Nephron progenitor cell (in vitro differentiated cells): ENCODE results near the gene ERBB2.
A peak's percentile ranks its signal among the peaks of the same experiment; 100 is the strongest.

Source experiments
- DNase-seq: peaks from one replicate; pipeline ENCODE4 v3.0.0; 2021
- H3K27ac Mint-ChIP-seq: 2 replicates; pipeline ENCODE4 v1.8.0; 2021; ENCODE audit warnings: mild to moderate bottlenecking, moderate library complexity, mixed read lengths
- H3K27me3 Mint-ChIP-seq: 2 replicates; pipeline ENCODE4 v1.8.0; 2021; ENCODE audit warnings: mild to moderate bottlenecking, low read depth, mixed read lengths; ENCODE audit not compliant: poor library complexity
- H3K36me3 Mint-ChIP-seq: 2 replicates; pipeline ENCODE4 v1.8.0; 2021; ENCODE audit warnings: low read depth, mixed read lengths
- H3K4me1 Mint-ChIP-seq: 2 replicates; pipeline ENCODE4 v1.8.0; 2021; ENCODE audit warnings: mixed read lengths
- H3K4me3 Mint-ChIP-seq: 2 replicates; pipeline ENCODE4 v1.8.0; 2021; ENCODE audit warnings: mild to moderate bottlenecking, moderate library complexity, mixed read lengths
- H3K9me3 Mint-ChIP-seq: 2 replicates; pipeline ENCODE4 v1.8.0; 2021; ENCODE audit warnings: mild to moderate bottlenecking, moderate library complexity, mixed read lengths
- CTCF ChIP-seq: fragments of 200-600 bp; sonication (generic); IDR thresholded peaks from 2 replicates; pipeline ENCODE4 v1.5.0; 2021; ENCODE audit warnings: antibody characterized with exemption

Gene ERBB2

GRCh38 chr17:39735882-39736281 is 36.0 kb downstream of the ERBB2 start:
- no peaks in the 10 kb centered on the region for H3K36me3 Mint-ChIP-seq

GRCh38 chr17:39736319-39737165 is 36.7 kb downstream of the ERBB2 start:
- peaks cover 37% of the 10 kb centered on the region for H3K4me1 Mint-ChIP-seq
- no peaks in the 10 kb centered on the region for H3K36me3 Mint-ChIP-seq

More at GRCh38 chr17:39735882-39736281, 36.0 kb downstream of the ERBB2 start:
- Mint-ChIP-seq H3K4me3 (no peak overlapping the region), H3K27ac (no peak overlapping the region), H3K4me1 (peaks cover 30% of the 10 kb centered on the region), H3K9me3 (no peaks in the 10 kb centered on the region), H3K27me3 (peaks cover 68% of the 10 kb centered on the region)
- no peak for DNase-seq
- no peak for TF ChIP-seq CTCF

GRCh38 chr17:39737206-39737759 is 37.4 kb downstream of the ERBB2 start:
- peak overlapping the region; percentile 70 for H3K4me3 Mint-ChIP-seq
- peaks cover 37% of the 10 kb centered on the region for H3K4me1 Mint-ChIP-seq
- no peak for DNase-seq
- TF ChIP-seq CTCF: no peak
- H3K27me3 Mint-ChIP-seq: peaks cover 75% of the 10 kb centered on the region
- no peaks in the 10 kb centered on the region for H3K36me3 Mint-ChIP-seq
- H3K27ac Mint-ChIP-seq: no peak overlapping the region
- H3K9me3 Mint-ChIP-seq: no peaks in the 10 kb centered on the region

More at GRCh38 chr17:39736319-39737165, 36.7 kb downstream of the ERBB2 start:
- H3K4me3 Mint-ChIP-seq: no peak overlapping the region
- no peak for DNase-seq
- no peak for TF ChIP-seq CTCF
- H3K9me3 Mint-ChIP-seq: no peaks in the 10 kb centered on the region
- no peak overlapping the region for H3K27ac Mint-ChIP-seq
- peaks cover 70% of the 10 kb centered on the region for H3K27me3 Mint-ChIP-seq

- Mint-ChIP-seq H3K27ac (no peak within 1 kb of the TSS), H3K9me3 (no peaks in the 10 kb centered on the region), H3K4me3 (peak within 1 kb of the TSS; percentile 78), H3K27me3 (peaks cover 79% of the 10 kb centered on the region), H3K36me3 (no peaks in the 10 kb centered on the region), H3K4me1 (peaks cover 37% of the 10 kb centered on the region)
- peak; percentile 39 for DNase-seq
- no peak for TF ChIP-seq CTCF
Observed at GRCh38 chr17:39737760-39738567, 38.1 kb downstream of the ERBB2 start, which contains the start of gene GRB7. Gene GRB7 (plus strand): TSS chr17:39737938. CDS start chr17:39742302, 4,364 bp downstream.

GRCh38 chr17:39738568-39738901 is 38.7 kb downstream of the ERBB2 start:
- DNase-seq: peak; percentile 30
- no peak for TF ChIP-seq CTCF
- no peak overlapping the region for H3K27ac Mint-ChIP-seq
- peaks cover 83% of the 10 kb centered on the region for H3K27me3 Mint-ChIP-seq
- peaks cover 37% of the 10 kb centered on the region for H3K4me1 Mint-ChIP-seq
- H3K36me3 Mint-ChIP-seq: no peaks in the 10 kb centered on the region
- no peaks in the 10 kb centered on the region for H3K9me3 Mint-ChIP-seq
- peak overlapping the region; percentile 78 for H3K4me3 Mint-ChIP-seq
